HG02571 (cell line): Measurements from ENCODE around the gene SRP54.
"Not testable (repeated sequence)": the region's sequence is repeated elsewhere in the genome, so short reads cannot be mapped to it uniquely, and the experiment has no call there.

Experiments used
- ATAC-seq: cut with Tn5 transposase; IDR thresholded peaks from one replicate; pipeline ENCODE4 v1.9.1; 2021; ENCODE audit warnings: mild to moderate bottlenecking, moderate library complexity; ENCODE audit not compliant: unreplicated experiment

Gene SRP54

DNA sequence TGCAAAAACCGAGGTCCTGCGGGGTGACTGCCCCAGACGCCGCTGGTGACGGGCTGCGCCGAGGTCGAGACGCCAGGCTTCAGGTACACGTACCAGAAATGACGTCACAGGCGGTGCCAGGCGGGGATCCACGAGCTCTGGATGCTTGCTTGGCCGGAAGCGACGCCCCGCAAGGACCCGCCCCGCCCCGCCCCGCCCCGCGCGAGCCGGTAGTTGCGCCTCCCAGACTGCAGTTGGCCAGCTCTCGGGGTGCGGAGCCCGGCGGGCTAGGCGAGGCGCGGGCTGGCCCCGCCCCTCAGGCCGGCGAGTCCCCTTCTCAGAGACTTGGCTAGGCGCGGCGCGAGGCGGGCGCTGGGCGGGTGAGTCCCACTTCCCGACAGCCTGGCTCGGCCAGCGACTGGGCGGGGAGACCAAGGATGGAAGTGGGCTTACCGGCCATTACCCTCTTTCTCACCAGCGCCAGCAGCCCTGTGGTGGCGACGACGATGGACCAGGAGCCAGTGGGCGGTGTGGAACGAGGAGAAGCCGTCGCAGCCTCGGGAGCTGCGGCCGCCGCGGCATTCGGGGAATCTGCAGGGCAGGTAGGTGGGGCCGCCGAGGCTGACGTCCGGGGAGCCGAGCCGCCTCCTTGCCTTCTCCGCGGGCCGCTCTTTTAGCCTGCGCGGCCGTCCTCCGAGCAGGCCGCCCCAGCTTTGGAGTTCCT is 63.4 kb downstream of the SRP54 start, which contains the start of gene FAM177A1:
FAM177A1 (plus strand) TSS at position 225 of the 703 bp plus-strand sequence; CDS start at position 417, 192 bp downstream.
- ATAC-seq, result peak; percentile 93

- peak; percentile 22 for ATAC-seq
Measured at GRCh38 chr14:35046751-35047536, 64.2 kb downstream of the SRP54 start.

GRCh38 chr14:35047976-35048513 is 65.3 kb downstream of the SRP54 start:
- ATAC-seq, result no peak

GRCh38 chr14:35050652-35051051 is 67.9 kb downstream of the SRP54 start:
- ATAC-seq, result no peak

DNA sequence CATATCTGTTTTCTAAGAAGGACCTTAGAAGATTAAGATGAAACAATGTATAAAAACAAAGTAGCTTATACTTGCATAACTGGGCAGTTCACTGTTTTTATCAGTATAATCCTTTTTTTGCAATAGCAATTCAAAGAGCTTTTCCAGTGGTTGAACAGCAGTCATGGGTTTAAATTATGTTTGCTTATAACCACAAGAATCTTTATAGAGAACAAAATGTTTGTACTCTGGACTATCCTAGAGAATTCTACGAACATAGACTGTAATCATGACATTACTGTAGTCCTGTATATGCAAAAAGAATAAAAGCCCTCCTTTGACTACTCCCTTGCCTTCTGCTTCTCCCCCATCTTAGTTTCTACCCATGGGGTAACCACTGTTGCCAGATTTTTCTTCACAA is 69.0 kb downstream of the SRP54 start:
- ATAC-seq, result no peak

- ATAC-seq, result no peak
Measured at GRCh38 chr14:35052637-35053036, 69.8 kb downstream of the SRP54 start.

DNA sequence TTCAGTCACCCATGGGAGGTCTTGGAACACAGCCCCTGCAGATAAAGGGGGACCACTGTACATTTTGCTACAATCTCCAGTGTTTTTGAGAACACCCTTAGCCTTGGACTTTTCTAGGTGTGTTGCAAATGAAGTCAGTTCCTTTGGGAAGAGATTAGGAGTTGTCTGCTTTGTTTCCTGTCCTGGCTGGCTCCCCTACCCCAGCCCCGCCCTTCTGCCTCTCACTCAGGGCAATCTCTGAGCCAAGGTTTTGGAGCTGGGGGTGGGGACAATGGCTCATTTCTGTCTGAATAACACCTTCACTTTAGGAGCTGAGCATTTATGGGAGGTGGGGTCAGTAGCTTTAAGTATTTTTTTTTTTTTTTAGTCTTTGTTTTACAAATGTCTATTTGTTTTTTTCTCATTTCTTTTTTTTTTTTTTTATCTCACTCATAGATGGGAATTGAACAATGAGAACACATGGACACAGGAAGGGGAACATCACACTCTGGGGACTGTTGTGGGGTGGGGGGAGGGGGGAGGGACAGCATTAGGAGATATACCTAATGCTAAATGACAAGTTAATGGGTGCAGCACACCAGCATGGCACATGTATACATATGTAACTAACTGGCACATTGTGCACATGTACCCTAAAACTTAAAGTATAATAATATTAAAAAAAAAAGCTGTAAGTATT is 78.5 kb downstream of the SRP54 start:
- not testable (repeated sequence) for ATAC-seq

DNA sequence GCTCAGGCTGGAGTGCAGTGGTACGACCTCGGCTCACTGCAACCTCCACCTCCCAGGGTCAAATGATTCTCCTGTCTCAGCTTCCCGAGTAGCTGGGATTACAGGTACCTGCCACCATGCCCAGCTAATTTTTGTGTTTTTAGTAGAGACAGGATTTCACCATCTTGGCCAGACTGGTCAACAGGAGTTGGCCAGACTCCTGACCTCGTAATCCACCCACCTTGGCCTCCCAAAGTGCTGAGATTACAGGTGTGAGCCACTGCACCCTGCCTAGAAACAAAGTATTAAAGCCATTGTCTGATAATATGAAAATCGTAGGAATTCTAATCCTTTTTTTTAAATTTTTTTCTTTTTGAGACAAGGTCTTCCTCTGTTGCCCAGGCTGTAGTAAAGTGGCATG is 82.9 kb downstream of the SRP54 start:
- not testable (repeated sequence) for ATAC-seq

DNA sequence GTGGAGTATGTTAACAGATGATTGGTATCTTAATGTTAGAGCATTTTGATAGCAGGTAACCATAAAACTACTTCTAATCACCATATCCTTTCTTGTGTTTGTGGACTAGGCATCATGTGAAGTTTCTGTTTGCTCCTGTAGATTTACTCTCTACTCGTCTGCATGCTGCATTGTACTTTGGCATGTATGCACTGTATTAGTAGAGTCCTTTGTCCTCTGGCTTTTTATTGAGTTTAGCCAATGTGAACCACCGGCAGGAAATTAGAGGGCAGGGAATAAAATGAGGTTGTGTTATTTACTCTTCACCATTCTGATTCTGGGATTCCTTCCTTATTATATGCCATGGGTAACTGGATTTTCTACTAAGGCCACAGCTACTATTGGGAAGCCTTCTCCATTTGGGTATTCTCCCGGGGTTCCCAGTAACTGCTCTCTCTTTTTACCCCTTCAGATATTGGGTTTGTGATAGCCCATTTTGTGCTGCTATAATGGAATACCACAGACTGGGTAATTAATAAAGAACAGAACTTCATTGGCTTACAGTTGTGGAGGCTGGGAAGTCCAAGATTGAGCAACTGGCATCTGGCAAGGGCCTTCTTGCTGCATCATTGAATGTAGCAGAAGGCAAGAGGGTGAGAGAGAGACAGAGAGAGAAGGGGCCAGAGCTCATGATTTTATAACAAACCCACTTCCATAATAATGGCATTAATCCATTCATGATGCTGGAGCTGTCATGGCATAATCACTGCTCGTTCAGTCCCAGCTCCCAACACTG is 85.6 kb downstream of the SRP54 start:
- ATAC-seq, result no peak

DNA sequence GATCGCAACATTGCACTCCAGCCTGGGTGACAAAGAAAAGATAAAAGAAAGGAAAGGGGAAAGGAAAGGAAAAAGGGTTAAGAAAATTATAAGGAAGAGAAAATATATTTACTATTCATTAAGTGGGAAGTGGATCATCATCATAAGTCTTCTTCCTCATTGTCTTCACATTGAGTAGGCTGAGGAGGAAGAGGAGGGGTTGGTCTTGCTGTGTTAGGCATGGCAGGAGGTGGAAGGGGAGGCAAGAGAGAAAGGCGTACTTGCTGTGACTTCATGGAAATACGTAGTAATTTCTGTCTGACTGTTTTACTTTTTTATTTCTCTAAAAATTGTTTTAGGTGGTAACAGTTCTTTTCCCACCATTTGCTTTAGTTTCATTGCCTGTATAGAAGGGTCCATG is 89.4 kb downstream of the SRP54 start:
- ATAC-seq, result no peak

DNA sequence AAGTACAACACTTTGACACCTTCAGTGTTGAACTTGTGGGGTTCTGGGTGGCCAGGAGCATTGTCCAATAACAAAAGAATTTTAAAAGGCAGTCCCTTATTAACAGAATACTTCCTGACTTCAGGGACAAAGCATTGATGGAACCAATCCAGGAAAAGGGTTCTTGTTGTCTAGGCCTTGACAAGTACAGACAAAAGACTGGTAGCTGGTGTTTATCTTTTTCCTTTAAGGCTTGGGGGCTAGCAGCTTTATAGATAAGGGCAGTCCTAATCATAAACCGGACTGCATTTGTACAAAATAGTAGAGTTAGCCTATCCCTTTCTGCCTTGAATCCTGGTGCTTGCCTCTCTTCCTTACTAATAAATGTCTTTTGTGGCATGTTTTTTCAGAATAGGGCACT is 90.7 kb downstream of the SRP54 start:
- ATAC-seq, result no peak

GRCh38 chr14:35078082-35078481 is 95.3 kb downstream of the SRP54 start:
- ATAC-seq, result no peak
